Measurements from ENCODE around the gene ALDOB.

Gene ALDOB

DNA sequence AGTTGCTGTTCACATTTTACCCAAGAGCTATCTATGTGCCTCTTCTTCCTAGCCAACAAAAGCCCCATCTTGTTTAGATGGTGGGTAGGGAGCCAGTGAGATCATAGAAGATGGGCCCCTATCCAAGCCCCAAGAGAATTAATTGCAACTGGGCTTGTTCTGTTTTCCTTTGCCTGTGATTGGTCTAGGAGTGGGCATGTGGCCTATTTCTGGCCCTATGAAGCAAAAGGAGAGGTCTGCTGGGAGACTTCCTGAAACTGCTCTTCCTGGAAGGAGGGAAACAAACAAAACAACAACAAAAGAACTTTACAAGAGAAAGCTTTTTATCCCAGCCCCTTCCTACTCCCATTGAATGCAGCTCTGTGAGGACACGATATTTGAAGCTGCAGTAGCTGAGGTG is 32.5 kb upstream of the ALDOB start:
- TF ChIP-seq, protein P1, sequence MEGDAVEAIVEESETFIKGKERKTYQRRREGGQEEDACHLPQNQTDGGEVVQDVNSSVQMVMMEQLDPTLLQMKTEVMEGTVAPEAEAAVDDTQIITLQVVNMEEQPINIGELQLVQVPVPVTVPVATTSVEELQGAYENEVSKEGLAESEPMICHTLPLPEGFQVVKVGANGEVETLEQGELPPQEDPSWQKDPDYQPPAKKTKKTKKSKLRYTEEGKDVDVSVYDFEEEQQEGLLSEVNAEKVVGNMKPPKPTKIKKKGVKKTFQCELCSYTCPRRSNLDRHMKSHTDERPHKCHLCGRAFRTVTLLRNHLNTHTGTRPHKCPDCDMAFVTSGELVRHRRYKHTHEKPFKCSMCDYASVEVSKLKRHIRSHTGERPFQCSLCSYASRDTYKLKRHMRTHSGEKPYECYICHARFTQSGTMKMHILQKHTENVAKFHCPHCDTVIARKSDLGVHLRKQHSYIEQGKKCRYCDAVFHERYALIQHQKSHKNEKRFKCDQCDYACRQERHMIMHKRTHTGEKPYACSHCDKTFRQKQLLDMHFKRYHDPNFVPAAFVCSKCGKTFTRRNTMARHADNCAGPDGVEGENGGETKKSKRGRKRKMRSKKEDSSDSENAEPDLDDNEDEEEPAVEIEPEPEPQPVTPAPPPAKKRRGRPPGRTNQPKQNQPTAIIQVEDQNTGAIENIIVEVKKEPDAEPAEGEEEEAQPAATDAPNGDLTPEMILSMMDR (IDR thresholded peaks at IDR 0.05; ENCODE audit: insufficient read depth, missing control alignments) = no peak
- FAIRE-seq (no peak), DNase-seq (ENCODE audit: insufficient read length, low spot score) (no peak)

DNA sequence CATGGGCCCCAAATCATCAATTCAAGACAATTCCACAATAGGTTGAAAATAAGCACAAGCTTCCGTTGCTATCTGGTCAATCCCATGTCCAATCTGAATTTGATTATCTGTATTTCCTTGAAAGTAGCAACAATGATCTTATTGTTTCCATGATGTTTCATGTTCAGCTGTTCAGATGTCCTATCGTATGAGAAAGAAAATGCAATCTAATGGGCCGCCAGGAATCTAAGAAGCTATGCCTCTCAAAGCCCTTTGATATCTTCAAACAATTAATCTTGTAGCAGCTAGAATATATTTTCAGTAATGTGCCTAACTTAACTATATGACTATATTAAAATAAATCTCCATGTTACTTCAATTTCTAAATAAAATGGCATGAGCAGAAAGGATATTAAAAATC is 32.1 kb upstream of the ALDOB start:
- TF ChIP-seq, protein P1 (IDR thresholded peaks at IDR 0.05; ENCODE audit: insufficient read depth, missing control alignments) = no peak
- FAIRE-seq (no peak), DNase-seq (ENCODE audit: insufficient read length, low spot score) (no peak)

- no peak for FAIRE-seq
- no peak for DNase-seq (ENCODE audit: insufficient read length, low spot score)
- TF ChIP-seq, protein P1 (IDR thresholded peaks at IDR 0.05; ENCODE audit: insufficient read depth, missing control alignments) = no peak
Observed at GRCh38 chr9:101466863-101467262, 31.3 kb upstream of the ALDOB start.

- peak; percentile 27 for DNase-seq (ENCODE audit: insufficient read length, low spot score)
- peak; percentile 44 for FAIRE-seq
Observed at GRCh38 chr9:101465326-101465915, 29.8 kb upstream of the ALDOB start.

DNA sequence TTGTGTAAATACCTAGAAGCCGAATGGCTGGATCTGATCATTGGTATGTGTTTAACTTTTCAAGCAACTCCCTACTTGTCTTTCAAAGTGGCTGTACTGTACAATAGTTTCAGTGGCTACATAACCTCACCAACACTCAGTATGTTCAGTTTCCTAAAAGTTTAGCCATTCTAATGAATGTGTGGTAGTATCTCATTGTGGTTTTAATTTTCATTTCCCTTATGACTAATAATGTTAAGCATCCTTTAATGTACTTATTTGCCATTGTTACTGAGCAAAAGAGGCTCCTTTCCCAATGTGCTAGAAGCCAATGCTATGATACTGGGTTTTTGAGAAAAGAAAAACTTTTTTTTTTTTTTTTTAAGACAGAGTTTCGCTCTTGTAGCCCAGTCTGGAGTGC is 27.8 kb upstream of the ALDOB start:
- DNase-seq (ENCODE audit: insufficient read length, low spot score) (no peak), FAIRE-seq (no peak)
- TF ChIP-seq, protein P1 (IDR thresholded peaks at IDR 0.05; ENCODE audit: insufficient read depth, missing control alignments) = no peak

More at GRCh38 chr9:101465326-101465915, 29.8 kb upstream of the ALDOB start:
- TF ChIP-seq, protein P1 (IDR thresholded peaks at IDR 0.05; ENCODE audit: insufficient read depth, missing control alignments) = peak; percentile 71

- DNase-seq (ENCODE audit: insufficient read length, low spot score) (no peak), FAIRE-seq (no peak)
- TF ChIP-seq, protein P1 (IDR thresholded peaks at IDR 0.05; ENCODE audit: insufficient read depth, missing control alignments) = no peak
Observed at GRCh38 chr9:101462558-101462957, 27.0 kb upstream of the ALDOB start.

DNA sequence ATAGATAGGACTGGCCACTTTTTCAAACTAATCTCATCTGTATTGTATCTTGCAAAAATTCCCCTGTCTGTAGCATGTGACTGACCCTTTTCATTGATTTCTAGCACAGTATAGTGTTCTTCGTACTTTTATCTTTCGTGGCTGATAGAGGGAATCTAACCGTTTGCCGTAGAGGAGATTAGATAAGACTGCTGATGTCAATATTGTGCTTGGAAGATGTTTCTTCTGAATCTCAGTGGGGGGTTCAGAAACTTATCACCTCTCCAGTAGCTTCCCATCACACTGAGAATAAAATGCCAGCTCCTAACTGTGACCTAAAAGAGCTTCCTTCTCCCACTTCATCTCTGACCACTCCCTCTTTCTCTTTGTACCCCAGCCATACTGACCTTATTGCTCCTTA is 25.4 kb upstream of the ALDOB start:
- DNase-seq (ENCODE audit: insufficient read length, low spot score) (no peak), FAIRE-seq (no peak)
- TF ChIP-seq, protein P1 (IDR thresholded peaks at IDR 0.05; ENCODE audit: insufficient read depth, missing control alignments) = no peak
